CD4-positive, alpha-beta T cell treated with Interleukin-6 at 100 ng/mL for 8 hours (primary cell): ENCODE data around the gene TRIM71.
"Not testable (repeated sequence)": the region's sequence is repeated elsewhere in the genome, so short reads cannot be mapped to it uniquely, and the experiment has no call there.

Experiments used
- DNase-seq: peaks from one replicate; pipeline ENCODE4 v3.0.0-alpha.2; 2020; ENCODE audit warnings: mixed read lengths, low spot score

TRIM71 gene

DNA sequence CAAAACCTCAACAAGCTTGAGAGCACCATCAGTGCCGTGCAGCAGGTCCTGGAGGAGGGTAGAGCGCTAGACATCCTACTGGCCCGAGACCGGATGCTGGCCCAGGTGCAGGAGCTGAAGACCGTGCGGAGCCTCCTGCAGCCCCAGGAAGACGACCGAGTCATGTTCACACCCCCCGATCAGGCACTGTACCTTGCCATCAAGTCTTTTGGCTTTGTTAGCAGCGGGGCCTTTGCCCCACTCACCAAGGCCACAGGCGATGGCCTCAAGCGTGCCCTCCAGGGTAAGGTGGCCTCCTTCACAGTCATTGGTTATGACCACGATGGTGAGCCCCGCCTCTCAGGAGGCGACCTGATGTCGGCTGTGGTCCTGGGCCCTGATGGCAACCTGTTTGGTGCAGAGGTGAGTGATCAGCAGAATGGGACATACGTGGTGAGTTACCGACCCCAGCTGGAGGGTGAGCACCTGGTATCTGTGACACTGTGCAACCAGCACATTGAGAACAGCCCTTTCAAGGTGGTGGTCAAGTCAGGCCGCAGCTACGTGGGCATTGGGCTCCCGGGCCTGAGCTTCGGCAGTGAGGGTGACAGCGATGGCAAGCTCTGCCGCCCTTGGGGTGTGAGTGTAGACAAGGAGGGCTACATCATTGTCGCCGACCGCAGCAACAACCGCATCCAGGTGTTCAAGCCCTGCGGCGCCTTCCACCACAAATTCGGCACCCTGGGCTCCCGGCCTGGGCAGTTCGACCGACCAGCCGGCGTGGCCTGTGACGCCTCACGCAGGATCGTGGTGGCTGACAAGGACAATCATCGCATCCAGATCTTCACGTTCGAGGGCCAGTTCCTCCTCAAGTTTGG is 72.9 kb downstream of the TRIM71 start:
- no peak for DNase-seq

DNA sequence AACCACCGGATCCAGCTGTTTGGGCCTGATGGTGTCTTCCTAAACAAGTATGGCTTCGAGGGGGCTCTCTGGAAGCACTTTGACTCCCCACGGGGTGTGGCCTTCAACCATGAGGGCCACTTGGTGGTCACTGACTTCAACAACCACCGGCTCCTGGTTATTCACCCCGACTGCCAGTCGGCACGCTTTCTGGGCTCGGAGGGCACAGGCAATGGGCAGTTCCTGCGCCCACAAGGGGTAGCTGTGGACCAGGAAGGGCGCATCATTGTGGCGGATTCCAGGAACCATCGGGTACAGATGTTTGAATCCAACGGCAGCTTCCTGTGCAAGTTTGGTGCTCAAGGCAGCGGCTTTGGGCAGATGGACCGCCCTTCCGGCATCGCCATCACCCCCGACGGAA is 73.6 kb downstream of the TRIM71 start:
- DNase-seq, result no peak

DNA sequence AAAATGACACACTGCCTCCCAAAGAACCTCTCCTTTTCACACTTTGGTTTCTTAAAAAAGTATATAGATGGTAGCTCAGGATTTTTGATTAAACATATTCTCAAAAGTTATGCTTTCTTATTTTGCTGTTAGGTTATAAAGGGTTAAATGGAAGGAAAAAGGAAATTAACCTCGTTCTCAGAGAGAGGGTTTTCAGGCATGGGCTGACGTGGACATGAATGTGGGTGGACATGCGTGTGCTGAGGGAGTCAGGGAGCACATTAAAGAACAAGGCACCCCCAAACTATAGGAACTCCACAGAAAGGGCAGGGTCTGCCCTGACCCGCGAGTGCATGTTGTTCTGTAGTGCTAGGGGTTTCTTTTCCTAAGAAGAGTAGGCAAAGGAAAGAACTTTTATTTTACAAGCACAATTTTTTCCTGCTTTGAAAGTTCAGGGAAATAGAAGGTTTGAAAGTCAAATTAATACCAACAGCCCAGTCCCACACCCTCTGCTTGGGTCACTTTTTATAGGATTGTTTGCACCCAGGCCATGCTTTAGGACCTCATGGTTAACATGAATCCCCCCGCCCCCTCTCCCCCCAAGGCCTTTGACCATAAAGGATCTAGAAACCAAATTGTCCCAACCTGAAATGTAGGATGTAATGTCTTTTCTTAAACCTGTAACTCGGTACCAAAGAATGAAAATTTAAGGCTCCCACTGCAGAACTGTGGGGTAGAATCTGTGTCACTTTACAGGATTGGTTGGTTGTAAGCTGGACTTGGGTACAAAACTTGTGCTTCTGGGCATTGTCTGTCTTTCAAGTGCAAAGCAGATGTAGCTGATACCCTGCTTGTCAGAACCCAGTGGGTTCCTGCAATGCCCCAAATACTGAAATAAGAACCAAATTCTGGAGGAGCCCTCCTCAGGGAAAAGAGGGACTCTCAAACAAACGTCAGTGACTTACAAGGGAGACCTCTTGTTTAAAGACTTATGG is 75.1 kb downstream of the TRIM71 start:
- no peak for DNase-seq

DNA sequence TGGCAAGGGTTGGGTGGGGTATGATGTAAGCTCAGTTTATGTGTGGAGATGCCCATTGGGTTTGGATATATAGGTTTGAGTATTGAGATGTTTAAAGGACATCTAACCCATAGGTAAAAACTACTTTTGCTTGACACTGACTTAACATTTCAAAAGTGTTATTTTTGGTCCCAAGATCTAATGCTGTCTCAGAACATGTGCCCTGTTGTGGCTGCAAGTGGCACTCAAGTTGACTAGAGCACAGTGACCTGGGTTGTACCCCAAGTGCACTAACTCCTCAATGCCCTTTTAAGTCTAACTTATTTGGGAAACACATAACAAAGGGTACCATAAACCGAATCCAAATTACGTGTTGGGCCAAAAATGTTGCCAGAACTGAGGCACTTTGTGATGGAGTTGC is 77.2 kb downstream of the TRIM71 start:
- DNase-seq, result no peak

DNA sequence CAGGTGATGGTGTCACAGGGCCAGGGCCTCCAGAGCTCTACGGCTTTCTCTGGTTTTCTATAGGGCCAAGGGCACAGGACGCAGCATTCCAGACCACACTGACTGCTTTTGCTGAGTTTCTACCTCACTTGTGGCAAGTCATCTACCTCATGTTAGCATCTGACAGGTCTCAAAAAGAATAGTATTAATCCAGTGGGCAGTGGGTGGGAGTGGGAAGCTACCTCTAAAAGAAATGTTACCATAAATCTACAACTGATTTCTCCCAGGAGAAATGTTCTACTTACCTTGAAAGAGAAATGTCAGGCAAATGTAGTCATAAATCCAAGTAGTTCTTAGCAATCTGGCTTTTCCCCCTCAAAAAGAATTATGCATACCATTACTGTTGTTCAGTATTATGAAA is 77.9 kb downstream of the TRIM71 start:
- no peak for DNase-seq

DNA sequence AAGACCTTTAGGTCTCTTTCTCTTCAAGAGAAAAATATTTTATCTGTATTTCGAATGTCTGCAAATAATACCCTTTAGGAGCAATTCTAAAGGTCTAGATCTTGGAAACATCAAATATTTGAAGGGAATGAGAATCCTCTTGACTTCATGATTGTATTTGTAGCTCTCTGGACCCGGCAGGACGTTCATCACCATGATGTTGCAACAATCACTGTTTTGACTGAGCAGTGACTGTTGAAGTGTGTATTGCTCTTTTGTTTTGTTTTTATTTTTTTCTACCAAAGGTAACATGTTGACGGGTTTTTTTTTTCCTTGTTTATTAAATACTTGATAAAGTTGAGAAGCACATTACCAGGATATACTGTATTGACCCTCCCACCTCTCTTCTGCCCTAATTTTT is 78.3 kb downstream of the TRIM71 start:
- no peak for DNase-seq

DNA sequence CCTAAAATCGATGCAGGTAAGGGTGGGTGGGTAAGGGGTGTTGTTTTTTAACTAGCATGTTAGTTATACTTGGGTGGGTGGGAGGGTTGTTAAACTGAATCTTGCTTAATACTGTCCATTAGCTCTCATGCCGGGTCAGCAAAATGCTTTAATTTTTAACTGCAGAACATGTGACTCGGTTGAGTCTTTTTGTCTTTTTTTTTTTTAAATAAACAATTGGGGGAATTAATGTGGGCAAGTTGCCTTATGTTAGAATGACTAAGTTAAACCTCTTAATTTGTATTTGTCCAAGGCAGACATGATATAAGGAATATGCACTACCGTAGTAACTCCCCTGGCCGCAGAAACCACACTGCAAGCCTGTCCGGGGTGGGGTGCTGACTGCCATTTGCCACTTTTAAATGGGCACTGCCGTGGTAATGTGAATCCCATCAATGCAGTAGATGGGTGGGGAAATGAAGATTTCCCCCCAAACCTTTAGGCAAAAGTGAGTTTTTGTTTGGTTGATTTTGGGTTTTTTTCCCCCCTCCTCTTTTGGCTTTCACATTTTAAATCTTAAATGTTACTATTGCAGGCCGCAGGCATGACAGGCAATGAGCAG is 79.3 kb downstream of the TRIM71 start:
- no peak for DNase-seq

DNA sequence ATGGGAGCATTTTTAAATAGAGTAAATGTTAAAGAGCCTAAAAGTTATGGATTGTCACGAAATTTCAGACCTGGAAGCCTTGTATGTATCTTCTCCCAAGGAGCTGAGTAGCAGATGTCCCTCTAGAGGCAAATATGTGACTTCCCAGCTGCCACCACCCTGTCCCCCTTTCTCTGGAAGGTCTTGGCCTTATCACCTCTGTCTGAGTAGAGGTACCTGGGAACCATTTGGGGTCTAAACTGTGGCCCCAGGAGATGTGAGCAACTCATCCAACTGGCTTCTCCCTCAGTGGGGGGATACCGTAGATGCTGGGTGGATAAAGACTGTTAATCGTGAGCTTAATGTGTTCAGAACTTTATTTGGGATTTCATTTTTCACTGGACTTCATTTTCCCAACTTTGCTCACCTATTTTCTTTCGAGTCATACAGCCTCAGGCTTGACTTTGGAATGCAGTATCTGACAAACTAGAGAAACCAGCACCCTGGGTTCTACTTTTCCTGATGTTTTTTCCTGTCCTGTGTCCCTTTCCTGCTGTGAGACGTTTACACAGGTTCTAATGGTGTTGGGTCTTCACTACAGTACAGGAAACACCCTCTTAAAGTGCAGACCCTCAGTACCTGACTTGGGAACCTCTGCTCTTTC is 80.3 kb downstream of the TRIM71 start:
- no peak for DNase-seq

DNA sequence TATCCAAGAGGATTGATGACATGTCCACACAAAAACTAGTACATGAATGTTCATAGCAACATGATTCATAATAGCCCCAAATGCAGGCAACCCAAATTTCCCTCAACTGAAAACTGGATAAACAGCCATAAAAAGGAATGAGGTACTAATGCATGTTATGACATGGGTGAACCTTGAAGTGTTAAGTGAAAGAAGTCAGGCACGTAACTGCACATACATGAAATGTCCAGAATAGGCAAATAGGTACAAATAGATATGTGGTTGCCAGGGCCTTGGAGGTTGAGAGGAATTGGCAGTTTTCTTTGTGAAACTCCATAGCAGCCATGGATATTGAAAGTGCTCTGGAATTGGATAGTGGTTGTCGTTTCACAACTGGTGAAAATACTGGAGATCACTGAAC is 81.5 kb downstream of the TRIM71 start:
- DNase-seq, result no peak

DNA sequence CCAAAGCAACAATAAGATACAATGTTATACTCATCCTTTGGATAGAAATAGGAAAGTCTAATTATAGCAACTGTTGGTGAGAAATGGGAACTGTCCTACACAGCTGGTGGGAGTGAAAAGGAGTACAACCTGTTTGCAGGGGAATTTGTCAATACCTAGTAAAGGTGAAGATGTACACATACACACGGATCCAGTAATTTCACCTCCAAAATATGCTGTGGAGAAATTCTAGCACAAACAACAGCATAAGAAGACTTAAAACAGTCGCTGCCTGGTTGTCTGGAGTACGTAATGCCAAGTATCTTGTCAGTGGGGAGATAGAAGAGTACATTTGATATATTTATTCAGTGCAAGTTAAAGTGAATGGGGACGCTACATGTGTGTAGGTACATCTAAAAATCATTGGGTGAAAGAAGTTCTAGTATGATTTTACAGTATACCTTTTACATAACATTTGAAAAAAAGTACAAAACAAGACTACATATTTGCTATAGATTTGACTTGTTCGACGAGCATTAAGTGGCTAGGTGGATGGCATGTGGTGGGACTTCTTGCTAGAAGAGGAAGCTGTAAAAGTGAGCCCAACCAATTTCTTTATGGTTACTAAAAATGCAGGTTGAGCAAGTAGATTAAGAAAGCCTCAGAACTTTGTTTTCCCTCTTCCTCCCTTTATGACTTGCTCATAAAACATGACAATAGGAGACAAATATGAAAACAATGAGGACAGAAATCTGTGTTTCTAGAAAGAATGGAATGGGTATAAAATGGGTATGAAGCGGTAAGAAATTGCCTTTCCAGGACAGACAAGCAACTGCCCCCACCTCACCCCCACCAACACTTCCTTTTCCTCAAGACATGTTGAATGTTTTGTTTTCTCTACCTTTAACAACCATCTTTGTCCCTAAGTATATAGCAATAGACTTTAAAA is 83.5 kb downstream of the TRIM71 start:
- DNase-seq, result no peak

DNA sequence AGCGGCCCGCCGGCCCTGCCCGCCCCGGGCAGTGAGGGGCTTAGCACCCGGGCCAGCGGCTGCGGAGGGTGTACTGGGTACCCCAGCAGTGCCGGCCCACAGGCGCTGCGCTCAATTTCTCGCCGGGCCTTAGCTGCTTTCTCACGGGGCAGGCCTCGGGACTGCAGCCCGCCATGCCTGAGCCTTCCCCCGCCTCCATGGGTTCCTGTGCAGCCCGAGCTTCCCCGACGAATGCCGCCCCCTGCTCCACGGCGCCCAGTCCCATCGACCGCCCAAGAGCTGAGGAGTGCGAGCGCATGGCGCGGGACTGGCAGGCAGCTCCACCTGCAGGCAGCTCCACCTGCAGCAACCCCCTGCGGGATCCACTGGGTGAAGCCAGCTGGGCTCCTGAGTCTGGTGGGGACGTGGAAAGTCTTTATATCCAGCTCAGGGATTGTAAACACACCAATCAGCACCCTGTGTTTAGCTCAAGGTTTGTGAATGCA is 85.1 kb downstream of the TRIM71 start:
- DNase-seq, result peak; percentile 20

DNA sequence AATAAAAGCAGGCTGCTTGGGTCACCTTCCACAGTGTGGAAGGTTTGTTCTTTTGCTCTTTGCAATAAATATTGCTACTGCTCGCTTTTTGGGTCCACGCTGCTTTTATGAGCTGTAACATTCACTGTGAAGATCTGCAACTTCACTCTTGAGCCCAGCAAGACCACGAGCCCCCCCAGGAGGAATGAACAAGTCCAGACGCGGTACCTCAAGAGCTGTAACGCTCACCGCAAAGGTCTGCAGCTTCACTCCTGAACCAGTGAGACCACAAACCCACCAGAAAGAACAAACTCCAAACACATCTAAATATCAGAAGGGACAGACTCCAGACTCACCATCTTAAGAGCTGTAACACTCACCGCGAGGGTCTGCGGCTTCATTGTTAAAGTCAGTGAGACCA is 86.2 kb downstream of the TRIM71 start:
- no peak for DNase-seq

DNA sequence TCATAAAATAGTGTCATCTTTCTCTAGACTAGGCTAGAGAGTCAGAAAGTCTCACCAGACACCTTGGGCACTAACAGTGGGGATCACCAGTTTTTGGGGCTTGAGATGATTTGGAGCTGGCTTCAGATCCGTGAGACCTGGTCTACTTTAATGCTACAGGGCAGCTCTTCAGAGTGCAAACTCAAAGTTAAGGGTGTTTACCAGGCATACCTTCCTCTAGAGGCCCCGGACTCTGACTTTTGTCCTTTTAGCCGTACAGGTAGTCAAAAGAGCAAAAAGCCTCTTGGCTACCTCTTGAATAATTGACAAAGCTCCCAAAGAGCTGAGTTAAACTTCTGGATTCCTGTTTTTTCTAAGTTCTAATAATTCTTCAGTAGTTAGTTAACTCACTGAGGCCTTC is 92.2 kb downstream of the TRIM71 start:
- DNase-seq, result no peak

DNA sequence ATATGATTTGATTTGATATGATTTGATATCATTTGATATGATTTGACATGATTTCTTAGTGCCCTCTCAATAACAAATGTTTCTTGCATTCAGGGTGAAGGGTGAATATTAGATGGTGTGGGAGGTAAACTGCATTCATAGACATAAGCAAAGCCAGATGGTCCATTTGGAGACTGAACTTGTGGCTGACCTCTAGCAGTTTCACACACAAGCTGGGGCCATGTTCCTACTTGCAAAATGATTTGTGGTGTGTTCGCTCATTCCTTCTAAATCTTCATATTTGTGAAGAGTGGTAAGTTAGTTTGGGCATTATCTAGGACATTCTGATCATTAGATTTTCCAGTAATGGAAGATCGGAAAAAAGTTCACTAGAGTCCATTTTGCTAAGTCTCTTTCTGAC is 93.2 kb downstream of the TRIM71 start:
- no peak for DNase-seq

DNA sequence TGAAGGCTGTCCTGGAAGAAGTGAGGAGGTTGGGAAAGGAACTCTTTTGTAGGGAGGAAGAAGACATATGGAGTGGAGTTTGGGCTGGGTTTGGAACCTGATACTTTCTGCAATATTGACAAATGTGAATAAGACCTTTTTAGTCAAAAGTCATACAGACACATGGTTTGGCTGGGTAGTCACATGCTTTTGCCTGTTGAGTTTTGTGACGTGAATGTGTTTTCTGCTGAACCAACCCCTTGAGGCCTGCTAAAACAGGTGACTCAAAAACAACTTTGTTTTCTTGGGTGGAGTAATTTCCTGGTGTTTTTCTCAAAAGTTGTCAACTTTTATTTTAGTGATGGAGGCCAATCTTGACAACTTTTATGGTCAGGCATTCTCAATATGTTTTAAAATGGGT is 94.2 kb downstream of the TRIM71 start:
- no peak for DNase-seq

DNA sequence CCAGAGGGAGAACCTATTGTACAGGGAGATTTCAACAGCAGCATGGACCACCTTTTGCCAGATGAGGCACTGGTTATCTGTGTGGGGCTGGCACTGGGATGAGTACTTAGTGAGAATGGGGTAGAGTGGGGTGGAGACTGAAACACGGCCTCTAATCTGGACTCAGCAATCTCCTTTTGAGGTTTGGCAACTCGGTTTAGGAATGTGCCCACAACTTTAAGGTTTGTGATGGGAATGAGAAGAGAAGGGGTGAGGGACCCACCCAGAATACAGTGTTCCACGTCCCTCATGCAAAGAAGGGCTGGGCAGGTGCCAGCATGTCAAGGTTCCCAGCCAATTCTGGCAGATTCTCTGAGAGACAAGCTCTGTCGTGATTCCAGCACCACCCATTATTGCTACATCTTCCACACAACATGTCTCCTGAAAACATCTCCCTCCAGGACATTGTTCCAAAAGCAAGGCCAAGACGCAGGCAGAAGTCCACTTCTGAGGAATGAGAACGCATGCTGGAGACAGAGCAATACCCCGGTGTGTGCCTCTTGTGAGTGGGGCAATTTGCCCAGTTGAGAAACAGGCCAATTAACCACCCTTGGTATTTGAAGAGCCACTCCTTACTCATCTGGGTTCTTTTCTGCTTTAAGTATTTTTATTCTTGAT is 96.1 kb downstream of the TRIM71 start:
- DNase-seq, result no peak

DNA sequence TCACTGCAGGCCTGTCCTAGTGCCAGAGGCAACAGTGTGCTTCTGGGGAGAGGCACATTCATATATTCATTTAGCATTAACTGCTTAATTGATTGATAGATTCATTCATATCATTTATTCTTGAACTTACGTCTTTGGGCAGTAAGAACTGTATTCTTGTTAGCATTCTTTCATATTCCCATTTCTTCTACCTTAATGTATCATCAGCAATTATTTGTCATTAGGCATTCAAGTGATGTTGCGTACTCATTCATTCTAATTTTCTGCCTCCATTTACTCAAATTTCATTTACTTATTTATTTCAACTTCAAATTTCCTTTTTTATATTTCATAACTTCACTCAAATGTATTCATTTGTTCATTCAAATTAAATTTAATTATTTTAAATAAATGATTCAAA is 102.1 kb downstream of the TRIM71 start:
- DNase-seq, result no peak

DNA sequence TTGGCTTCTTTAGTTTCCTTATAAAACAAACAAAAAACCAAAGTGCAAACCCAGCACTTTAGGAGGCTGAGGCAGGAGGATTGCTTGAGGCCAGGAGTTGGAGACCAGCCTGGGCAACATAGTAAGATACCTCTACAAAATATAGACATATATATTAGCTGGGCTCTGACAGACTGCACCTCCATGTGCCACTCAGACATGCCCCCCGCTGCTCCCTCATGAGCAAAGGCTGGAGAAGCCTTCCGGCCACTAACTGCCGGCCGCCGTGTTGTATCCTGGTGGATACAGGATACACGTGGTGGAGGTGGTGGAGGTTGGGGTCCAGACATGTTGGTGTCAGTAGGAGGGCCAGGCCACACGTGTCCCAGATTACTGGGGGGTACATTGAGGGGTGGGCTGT is 104.3 kb downstream of the TRIM71 start:
- no peak for DNase-seq

DNA sequence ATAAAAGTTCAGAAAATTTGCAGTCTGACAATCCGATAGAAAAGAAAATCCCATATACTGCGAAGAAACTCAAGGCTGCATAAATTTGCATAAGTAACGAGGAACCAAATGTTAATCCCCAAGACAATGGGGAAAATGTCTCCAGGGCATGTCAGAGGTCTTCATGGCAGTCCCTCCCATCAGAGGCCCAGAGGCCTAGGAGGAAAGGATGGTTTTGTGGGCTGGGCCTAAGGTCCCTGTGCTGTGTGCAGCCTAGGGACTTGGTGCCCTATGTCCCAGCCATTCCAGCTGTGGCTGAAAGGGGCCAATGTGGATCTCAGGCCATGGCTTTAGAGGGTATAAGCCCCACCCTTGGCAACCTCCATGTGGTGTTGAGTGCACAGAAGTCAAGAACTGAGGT is 112.4 kb downstream of the TRIM71 start:
- no peak for DNase-seq

DNA sequence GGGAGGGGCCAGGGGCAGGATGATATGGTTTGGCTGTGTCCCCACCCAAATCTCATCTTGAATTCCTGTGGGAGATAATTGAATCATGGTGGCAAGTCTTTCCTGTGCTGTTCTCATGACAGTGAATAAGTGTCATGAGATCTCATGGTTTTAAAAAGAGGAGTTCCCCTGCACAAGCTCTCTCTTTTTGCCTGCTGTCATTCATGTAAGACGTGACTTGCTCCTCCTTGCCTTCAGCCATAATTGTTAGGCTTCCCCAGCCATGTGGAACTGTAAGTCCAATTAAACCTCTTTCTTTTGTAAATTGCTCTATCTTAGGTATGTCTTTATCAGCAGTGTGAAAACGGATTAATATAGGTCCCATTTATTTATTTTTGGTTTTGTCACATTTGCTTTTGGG is 113.5 kb downstream of the TRIM71 start:
- not testable (repeated sequence) for DNase-seq
